GM06990 (cell line): ENCODE results near the gene USF1.

Source experiments
- DNase-seq: peaks from one replicate; pipeline ENCODE4 v3.0.0-alpha.2; 2011; ENCODE audit not compliant: insufficient read length; ENCODE audit errors: extremely low read depth
- H3K27me3 ChIP-seq: replicated peaks from 2 replicates; pipeline ENCODE4 v1.6.0; 2011; ENCODE audit warnings: low read length; ENCODE audit not compliant: control insufficient read depth, insufficient read depth
- H3K36me3 ChIP-seq: 2 replicates; pipeline ENCODE4 v1.5.1; 2011; ENCODE audit warnings: low read length; ENCODE audit not compliant: control insufficient read depth, insufficient read depth
- H3K4me3 ChIP-seq: replicated peaks from 2 replicates; pipeline ENCODE4 v1.5.1; 2011; ENCODE audit warnings: low read depth, mild to moderate bottlenecking, control low read depth, low read length
- TF ChIP-seq, protein P1 (sequence below): IDR thresholded peaks from 2 replicates; pipeline ENCODE4 v1.5.1; 2011; ENCODE audit warnings: low read length, control low read depth, mild to moderate bottlenecking, inconsistent platforms; ENCODE audit not compliant: insufficient read depth, poor library complexity, severe bottlenecking

The USF1 gene

DNA sequence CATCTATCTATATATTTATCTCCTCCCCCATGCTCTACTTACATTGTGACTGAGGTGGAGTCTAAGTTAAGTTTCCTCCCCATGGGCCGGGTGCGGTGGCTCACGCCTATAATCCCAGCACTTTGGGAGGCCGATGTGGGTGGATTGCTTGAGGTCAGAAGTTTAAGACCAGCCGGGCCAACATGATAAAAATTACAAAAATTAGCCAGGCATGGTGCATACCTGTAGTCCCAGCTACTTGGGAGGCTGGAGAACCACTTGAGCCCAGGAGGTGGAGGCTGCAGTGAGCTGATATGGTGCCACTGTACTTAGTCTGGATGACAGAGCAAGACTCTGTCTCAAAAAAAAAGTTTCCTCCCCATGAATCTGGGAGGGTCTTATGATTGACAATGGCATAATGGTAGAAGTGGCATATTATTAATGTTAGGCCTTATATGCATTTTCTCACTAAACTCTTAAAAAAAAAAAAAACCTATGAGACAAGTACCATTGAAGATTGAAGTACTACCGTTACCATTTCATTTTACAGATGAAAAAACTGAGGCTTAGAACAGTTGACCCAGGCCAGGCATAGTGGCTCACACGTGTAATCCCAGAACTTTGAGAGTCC lies 36.1 kb downstream of the USF1 start:
- H3K4me3 ChIP-seq: no peak overlapping the region
- no peak for DNase-seq
- H3K27me3 ChIP-seq: no peaks in the 10 kb centered on the region
- TF ChIP-seq, protein P1, sequence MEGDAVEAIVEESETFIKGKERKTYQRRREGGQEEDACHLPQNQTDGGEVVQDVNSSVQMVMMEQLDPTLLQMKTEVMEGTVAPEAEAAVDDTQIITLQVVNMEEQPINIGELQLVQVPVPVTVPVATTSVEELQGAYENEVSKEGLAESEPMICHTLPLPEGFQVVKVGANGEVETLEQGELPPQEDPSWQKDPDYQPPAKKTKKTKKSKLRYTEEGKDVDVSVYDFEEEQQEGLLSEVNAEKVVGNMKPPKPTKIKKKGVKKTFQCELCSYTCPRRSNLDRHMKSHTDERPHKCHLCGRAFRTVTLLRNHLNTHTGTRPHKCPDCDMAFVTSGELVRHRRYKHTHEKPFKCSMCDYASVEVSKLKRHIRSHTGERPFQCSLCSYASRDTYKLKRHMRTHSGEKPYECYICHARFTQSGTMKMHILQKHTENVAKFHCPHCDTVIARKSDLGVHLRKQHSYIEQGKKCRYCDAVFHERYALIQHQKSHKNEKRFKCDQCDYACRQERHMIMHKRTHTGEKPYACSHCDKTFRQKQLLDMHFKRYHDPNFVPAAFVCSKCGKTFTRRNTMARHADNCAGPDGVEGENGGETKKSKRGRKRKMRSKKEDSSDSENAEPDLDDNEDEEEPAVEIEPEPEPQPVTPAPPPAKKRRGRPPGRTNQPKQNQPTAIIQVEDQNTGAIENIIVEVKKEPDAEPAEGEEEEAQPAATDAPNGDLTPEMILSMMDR: no peak
- no peaks in the 10 kb centered on the region for H3K36me3 ChIP-seq

DNA sequence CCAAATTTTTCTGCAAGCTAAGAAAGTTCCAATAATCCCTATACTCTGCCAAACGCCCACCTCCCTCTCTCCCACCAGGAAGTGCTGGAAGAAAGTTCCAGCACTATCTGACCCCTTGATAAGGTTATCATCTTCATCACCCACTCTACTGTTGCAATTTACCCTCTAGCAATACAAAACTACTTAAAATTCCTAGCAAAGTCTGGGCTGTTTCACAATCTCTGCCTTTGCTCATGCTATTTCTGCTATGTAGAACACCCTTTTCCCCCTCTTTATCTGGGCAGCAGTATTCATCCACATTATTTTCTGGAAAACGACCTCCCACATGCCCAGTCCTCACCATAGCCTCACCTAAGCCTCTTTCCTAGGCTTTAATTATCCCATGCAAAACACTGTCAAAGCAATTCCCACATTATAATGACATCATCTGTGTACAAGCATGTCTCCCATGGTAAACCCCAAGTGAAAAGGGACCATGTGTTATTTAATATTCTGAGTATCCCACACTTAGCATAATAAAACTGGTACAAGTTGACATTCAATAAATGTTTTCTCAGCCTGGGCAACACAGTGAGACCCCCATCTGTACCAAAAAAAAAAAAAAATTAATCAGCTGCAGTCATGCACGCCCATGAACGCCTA lies 36.8 kb downstream of the USF1 start:
- Histone ChIP-seq H3K36me3 (no peaks in the 10 kb centered on the region), H3K27me3 (no peaks in the 10 kb centered on the region), H3K4me3 (no peak overlapping the region)
- TF ChIP-seq, protein P1: no peak
- no peak for DNase-seq

DNA sequence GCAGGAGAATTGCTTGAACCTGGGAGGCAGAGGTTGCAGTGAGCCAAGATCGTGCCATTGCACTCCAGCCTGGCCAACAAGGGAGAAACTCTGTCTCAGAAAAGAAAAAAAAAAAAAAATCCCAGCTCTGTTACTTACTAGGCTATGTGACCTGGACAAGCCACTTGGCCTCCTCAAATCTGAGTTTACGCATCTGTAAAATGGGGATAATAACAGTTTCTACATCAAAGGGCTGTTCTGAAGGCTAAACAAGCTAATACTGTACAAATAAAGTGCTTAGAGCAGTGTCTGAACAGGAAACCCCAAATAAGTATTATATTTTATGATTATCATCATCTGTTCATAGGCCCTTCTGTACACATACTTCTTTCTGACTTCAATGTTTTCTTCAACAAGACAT lies 38.4 kb downstream of the USF1 start:
- no peak for DNase-seq
- H3K4me3 ChIP-seq: no peak overlapping the region
- H3K27me3 ChIP-seq: no peaks in the 10 kb centered on the region
- no peaks in the 10 kb centered on the region for H3K36me3 ChIP-seq
- TF ChIP-seq, protein P1: no peak

DNA sequence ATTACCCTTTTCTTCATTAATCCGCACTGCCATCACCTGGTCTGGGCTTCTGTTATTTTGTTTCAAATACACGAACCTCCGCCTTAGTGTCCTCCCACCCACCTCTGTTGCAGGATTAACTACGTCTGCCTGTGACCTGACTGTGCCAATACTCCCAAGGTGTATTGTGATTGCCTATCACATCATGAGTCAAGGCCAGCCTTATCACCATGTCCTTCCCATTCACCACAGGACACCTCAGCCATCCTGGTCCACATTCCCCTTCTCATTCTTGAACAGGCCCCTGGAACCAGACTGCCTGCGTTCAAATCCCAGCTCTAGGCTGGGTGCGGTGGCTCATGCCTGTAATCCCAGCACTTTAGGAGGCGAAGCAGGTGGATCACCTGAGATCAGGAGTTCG lies 39.2 kb downstream of the USF1 start:
- DNase-seq: no peak
- no peaks in the 10 kb centered on the region for H3K27me3 ChIP-seq
- no peak overlapping the region for H3K4me3 ChIP-seq
- TF ChIP-seq, protein P1: no peak
- no peaks in the 10 kb centered on the region for H3K36me3 ChIP-seq

DNA sequence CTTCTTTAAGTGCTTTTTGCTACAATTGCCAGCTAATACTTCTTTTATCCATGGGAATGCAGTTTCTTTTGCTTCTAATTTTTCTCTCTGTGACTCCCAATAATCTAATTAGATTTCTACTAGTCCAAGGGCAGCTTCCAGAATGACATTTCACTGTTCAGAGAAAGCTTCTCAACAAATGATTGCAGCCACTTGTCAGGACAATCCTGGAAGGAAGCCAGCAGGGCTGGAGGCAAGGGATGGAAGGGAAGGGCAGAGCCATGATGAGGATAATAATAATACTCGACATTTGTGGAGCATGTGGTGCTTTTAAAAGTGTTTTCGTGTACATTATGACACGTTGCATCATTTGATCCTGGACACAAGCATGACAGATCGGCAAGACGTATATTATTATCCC lies 44.3 kb downstream of the USF1 start:
- no peak for DNase-seq
- H3K4me3 ChIP-seq: no peak overlapping the region
- H3K36me3 ChIP-seq: peaks cover 18% of the 10 kb centered on the region
- H3K27me3 ChIP-seq: no peaks in the 10 kb centered on the region
- TF ChIP-seq, protein P1: no peak
